Psoas muscle (tissue), 8 donors: ENCODE measurements around the gene ATP6V1C2. TPM values are rescaled to one million over a fixed set of nuclear protein-coding genes. Genes with fewer than 3 reads are reported as not detected.

Source experiments
- ATAC-seq, 4 donors: fragments of 200-7000 bp; cut with Tn5 transposase; one replicate each; pipeline ENCODE4 v1.9.1; 2020; ENCODE audit warnings: moderate library complexity in 3 of 4, mild to moderate bottlenecking in 2 of 4
- DNase-seq, 2 donors: peaks; one replicate each; pipeline ENCODE4 v3.0.0-alpha.2; 2020
- H3K27ac ChIP-seq: fragments of 200-600 bp; one replicate; pipeline ENCODE4 v1.8.0; 2022
- H3K27me3 ChIP-seq, 3 donors: fragments of 200-600 bp in 1 of 3; one replicate each; pipeline versions ENCODE4 v1.6.1 to v1.8.0; 2013 to 2022; ENCODE audit warnings: low read length in 2 of 3, mild to moderate bottlenecking in 2 of 3, moderate library complexity in 1 of 3; ENCODE audit not compliant: insufficient read depth in 3 of 3
- H3K36me3 ChIP-seq, 2 donors: fragments of 200-600 bp in 1 of 2; one replicate each; pipeline versions ENCODE4 v1.6.1 to v1.8.0; 2013 to 2022; ENCODE audit warnings: low read depth in 1 of 2, mild to moderate bottlenecking in 1 of 2, moderate library complexity in 1 of 2; ENCODE audit not compliant: insufficient read depth in 1 of 2
- H3K4me1 ChIP-seq: fragments of 200-600 bp; one replicate; pipeline ENCODE4 v1.8.0; 2022
- H3K4me3 ChIP-seq: fragments of 200-600 bp; one replicate; pipeline ENCODE4 v1.8.0; 2022; ENCODE audit warnings: mild to moderate bottlenecking
- H3K9me3 ChIP-seq: fragments of 200-600 bp; one replicate; pipeline ENCODE4 v1.8.0; 2022
- CTCF ChIP-seq: fragments of 200-600 bp; IDR thresholded peaks from one replicate; pipeline ENCODE4 v1.8.0; 2022; ENCODE audit warnings: antibody characterized with exemption
- WGBS, 3 donors: extraction: QIAGEN DNeasy Blood & Tissue Kit; methylation state at CpG; one replicate each; pipeline versions ENCODE4 v1.1.6 to v1.1.7; 2013; 5-methylcytosine and 5-hydroxymethylcytosine counted together
- intact Hi-C, 2 donors: fragments of 100-400 bp; cut with DNase I; formaldehyde crosslinking; loops; one replicate each; pipeline versions ENCODE4 v1.11.0 to v1.14.2; 2022
- polyA plus RNA-seq, 3 donors: library from polyadenylated mRNA; stranded (reverse); fragments of 200-250 nt; gene quantifications; one replicate each; pipeline ENCODE4 v1.2.3, GENCODE V29; 2013
- total RNA-seq, 4 donors: library from RNA; stranded (reverse); fragmentation: NEBNext Ultra II Directional in 2 of 4; extraction: Animal tissue kit (Norgen Biotek cat#: 25700) in 2 of 4; gene quantifications; one replicate each; pipeline versions ENCODE4 v1.2.1 to v1.2.4, GENCODE V29; 2021 to 2023
- donor health status: healthy with polysubstance abuse.
- donor health status: DM: no; HTN: no; CAD: no; lungs with moderate emphysema.
- donor health status: Bipolar disorder and iron deficiency.
- donor health status: healthy.
- donor health status: DM: yes; HTN: yes; CAD: no.
- donor health status: DM: no; HTN: no; CAD: no.
- donor health status: DM: no; HTN: no; CAD: no.
- donor health status: DM: yes; HTN: yes; CAD: no.

The ATP6V1C2 gene
- total and polyA plus RNA-seq, 7 donors, result 0.11 to 0.70 (median 0.25) TPM

GRCh38 chr2:10764896-10765295 lies 43.5 kb downstream of the ATP6V1C2 start:
- WGBS, 3 donors, result 70 to 80% (median 78%) methylated on average over 4 of the region's 4 CpGs
- ATAC-seq (no peak), DNase-seq (no peak)
- Histone ChIP-seq H3K4me1 (no peaks in the 10 kb centered on the region), H3K36me3 (no peaks in the 10 kb centered on the region), H3K4me3 (no peak overlapping the region), H3K27me3 (no peaks in the 10 kb centered on the region), H3K9me3 (no peaks in the 10 kb centered on the region), H3K27ac (no peak overlapping the region)
- TF ChIP-seq CTCF, result no peak
- intact Hi-C loops, result no loop called here

- WGBS, 3 donors, result 48 to 61% (median 57%) methylated on average over 5 of the region's 5 CpGs
- no peak for DNase-seq
Measured at GRCh38 chr2:10765461-10765860, 44.0 kb downstream of the ATP6V1C2 start.

GRCh38 chr2:10765914-10766313 lies 44.5 kb downstream of the ATP6V1C2 start:
- WGBS, 3 donors, result 89 to 94% (median 92%) methylated on average over 12 of the region's 12 CpGs
- DNase-seq, result no peak
- H3K9me3 ChIP-seq, result no peaks in the 10 kb centered on the region

More at GRCh38 chr2:10765461-10765860, 44.0 kb downstream of the ATP6V1C2 start:
- Histone ChIP-seq H3K4me3 (no peak overlapping the region), H3K36me3 (no peaks in the 10 kb centered on the region), H3K4me1 (no peaks in the 10 kb centered on the region), H3K27me3 (no peaks in the 10 kb centered on the region), H3K9me3 (no peaks in the 10 kb centered on the region), H3K27ac (no peak overlapping the region)
- no peak for TF ChIP-seq CTCF
- intact Hi-C loops, result no loop called here
- no peak for ATAC-seq

GRCh38 chr2:10768063-10768507 lies 46.7 kb downstream of the ATP6V1C2 start:
- Histone ChIP-seq H3K9me3 (no peaks in the 10 kb centered on the region), H3K27me3 (no peaks in the 10 kb centered on the region), H3K27ac (no peak overlapping the region), H3K4me3 (no peak overlapping the region), H3K36me3 (no peaks in the 10 kb centered on the region), H3K4me1 (no peaks in the 10 kb centered on the region)
- intact Hi-C loops, result no loop called here
- WGBS, 3 donors, result 23 to 40% (median 25%) methylated on average over 16 of the region's 16 CpGs
- DNase-seq (no peak), ATAC-seq (peak; percentile 64 to 91 (median 82))
- TF ChIP-seq CTCF, result no peak

More at GRCh38 chr2:10765914-10766313, 44.5 kb downstream of the ATP6V1C2 start:
- Histone ChIP-seq H3K4me1 (no peaks in the 10 kb centered on the region), H3K27me3 (no peaks in the 10 kb centered on the region), H3K27ac (no peak overlapping the region), H3K4me3 (no peak overlapping the region), H3K36me3 (no peaks in the 10 kb centered on the region)
- intact Hi-C loops, result no loop called here
- ATAC-seq, result no peak
- no peak for TF ChIP-seq CTCF
